Karpas-422 (cell line): Measurements from ENCODE around the gene GULP1. TPM values are rescaled to one million over a fixed set of nuclear protein-coding genes. Genes with fewer than 3 reads are reported as not detected.

Experiments used
- DNase-seq: peaks from one replicate; pipeline ENCODE4 v3.0.0-alpha.2; 2015
- H2AFZ ChIP-seq: fragments of 200-600 bp; sonication (generic); 2 replicates; pipeline ENCODE4 v1.6.1; 2014; ENCODE audit warnings: antibody characterized with exemption, low read length, mixed read lengths
- H3K27ac ChIP-seq: fragments of 200-600 bp; sonication (generic); 2 replicates; pipeline ENCODE4 v1.5.1; 2014; ENCODE audit warnings: mild to moderate bottlenecking, low read length, moderate library complexity
- H3K27me3 ChIP-seq: fragments of 200-600 bp; sonication (generic); 2 replicates; pipeline ENCODE4 v1.6.1; 2014; ENCODE audit warnings: low read length, mixed read lengths
- H3K36me3 ChIP-seq: fragments of 200-600 bp; sonication (generic); 2 replicates; pipeline ENCODE4 v1.6.1; 2014; ENCODE audit warnings: low read length, mixed read lengths; ENCODE audit not compliant: insufficient read depth
- H3K4me1 ChIP-seq: fragments of 200-600 bp; sonication (generic); 2 replicates; pipeline ENCODE4 v1.6.1; 2014; ENCODE audit warnings: mild to moderate bottlenecking, low read length, mixed read lengths
- H3K4me2 ChIP-seq: fragments of 200-600 bp; sonication (generic); 2 replicates; pipeline ENCODE4 v1.6.1; 2014; ENCODE audit warnings: low read length, low read depth, mild to moderate bottlenecking; ENCODE audit not compliant: poor library complexity, severe bottlenecking
- H3K4me3 ChIP-seq: fragments of 200-600 bp; sonication (generic); 2 replicates; pipeline ENCODE4 v1.5.1; 2014; ENCODE audit warnings: mild to moderate bottlenecking, antibody characterized with exemption, low read length, mixed read lengths
- H3K79me2 ChIP-seq: fragments of 200-600 bp; sonication (generic); 2 replicates; pipeline ENCODE4 v1.6.1; 2014; ENCODE audit warnings: mild to moderate bottlenecking, low read length, mixed read lengths
- H3K9ac ChIP-seq: fragments of 200-600 bp; sonication (generic); 2 replicates; pipeline ENCODE4 v1.6.0; 2014; ENCODE audit warnings: low read length
- H3K9me2 ChIP-seq: fragments of 200-600 bp; sonication (generic), shearing (Covaris generic); replicated peaks from 2 replicates; pipeline ENCODE4 v1.6.0; 2014; ENCODE audit warnings: mild to moderate bottlenecking, low read length, moderate library complexity; ENCODE audit not compliant: insufficient read depth
- H3K9me3 ChIP-seq: fragments of 300-700, 200-600 bp; sonication (generic); 2 replicates; pipeline ENCODE4 v1.6.1; 2014; ENCODE audit warnings: low read length, mixed read lengths
- H4K20me1 ChIP-seq: fragments of 200-600 bp; sonication (generic); 2 replicates; pipeline ENCODE4 v1.6.1; 2014; ENCODE audit warnings: mild to moderate bottlenecking, antibody characterized with exemption, low read length, low read depth; ENCODE audit not compliant: insufficient read depth
- total RNA-seq: library from RNA; depleted of rRNA; stranded (reverse); fragments of >200 nt; shearing (Covaris generic); gene quantifications from 2 replicates; pipeline ENCODE4 v1.2.3, GENCODE V29; 2014; ENCODE audit warnings: low replicate concordance

GULP1 gene
- total RNA-seq, 1 experiment from 2014 or later = 0.41 TPM

GRCh38 chr2:188379748-188380147, 88.1 kb downstream of the GULP1 start:
- no peaks in the 10 kb centered on the region; the same call in 1 of the 2 replicates for H3K9me2 ChIP-seq
- no peaks in the 10 kb centered on the region for H3K36me3 ChIP-seq
- H3K4me1 ChIP-seq = no peaks in the 10 kb centered on the region
- no peak overlapping the region for H3K27ac ChIP-seq
- H3K4me3 ChIP-seq = no peak overlapping the region
- H3K27me3 ChIP-seq = no peaks in the 10 kb centered on the region
- no peaks in the 10 kb centered on the region for H3K79me2 ChIP-seq
- no peaks in the 10 kb centered on the region; the same call in 1 of the 2 replicates for H3K9me3 ChIP-seq
- no peak for DNase-seq
- no peak overlapping the region for H3K9ac ChIP-seq
- no peaks in the 10 kb centered on the region for H4K20me1 ChIP-seq
- no peak overlapping the region for H3K4me2 ChIP-seq
- no peak overlapping the region for H2AFZ ChIP-seq

GRCh38 chr2:188380280-188380679, 88.6 kb downstream of the GULP1 start:
- Histone ChIP-seq H3K9me2 (no peaks in the 10 kb centered on the region; the same call in 1 of the 2 replicates), H3K27me3 (no peaks in the 10 kb centered on the region), H2AFZ (no peak overlapping the region), H3K9ac (no peak overlapping the region), H3K79me2 (no peaks in the 10 kb centered on the region), H3K9me3 (no peaks in the 10 kb centered on the region; the same call in 1 of the 2 replicates), H3K27ac (no peak overlapping the region), H3K4me3 (no peak overlapping the region), H3K4me1 (no peaks in the 10 kb centered on the region), H3K36me3 (no peaks in the 10 kb centered on the region), H3K4me2 (no peak overlapping the region), H4K20me1 (no peaks in the 10 kb centered on the region)
- DNase-seq = no peak

GRCh38 chr2:188381614-188382013, 89.9 kb downstream of the GULP1 start:
- no peaks in the 10 kb centered on the region for H3K9me2 ChIP-seq
- no peak overlapping the region for H3K4me3 ChIP-seq
- H3K9me3 ChIP-seq = no peaks in the 10 kb centered on the region; the same call in 1 of the 2 replicates
- no peaks in the 10 kb centered on the region for H3K36me3 ChIP-seq
- H2AFZ ChIP-seq = no peak overlapping the region
- H3K27ac ChIP-seq = no peak overlapping the region
- no peaks in the 10 kb centered on the region for H4K20me1 ChIP-seq
- H3K4me2 ChIP-seq = no peak overlapping the region
- H3K27me3 ChIP-seq = no peaks in the 10 kb centered on the region
- no peak overlapping the region for H3K9ac ChIP-seq
- DNase-seq = no peak
- H3K79me2 ChIP-seq = no peaks in the 10 kb centered on the region
- no peaks in the 10 kb centered on the region for H3K4me1 ChIP-seq

- Histone ChIP-seq H3K79me2 (no peaks in the 10 kb centered on the region), H3K4me1 (no peaks in the 10 kb centered on the region), H3K36me3 (no peaks in the 10 kb centered on the region), H3K4me2 (no peak overlapping the region), H3K9ac (no peak overlapping the region), H2AFZ (no peak overlapping the region), H3K9me3 (no peaks in the 10 kb centered on the region; the same call in 1 of the 2 replicates), H3K4me3 (no peak overlapping the region), H3K27me3 (no peaks in the 10 kb centered on the region), H3K9me2 (no peaks in the 10 kb centered on the region), H4K20me1 (no peaks in the 10 kb centered on the region), H3K27ac (no peak overlapping the region)
- no peak for DNase-seq
Observed at GRCh38 chr2:188382107-188382506, 90.4 kb downstream of the GULP1 start.

- Histone ChIP-seq H3K27me3 (no peaks in the 10 kb centered on the region), H3K79me2 (no peaks in the 10 kb centered on the region), H3K36me3 (no peaks in the 10 kb centered on the region), H3K4me1 (no peaks in the 10 kb centered on the region), H4K20me1 (no peaks in the 10 kb centered on the region), H3K4me2 (no peak overlapping the region), H3K9me2 (no peaks in the 10 kb centered on the region), H3K9ac (no peak overlapping the region), H2AFZ (no peak overlapping the region), H3K9me3 (no peaks in the 10 kb centered on the region; the same call in 1 of the 2 replicates), H3K27ac (no peak overlapping the region), H3K4me3 (no peak overlapping the region)
- no peak for DNase-seq
Observed at GRCh38 chr2:188383158-188383557, 91.5 kb downstream of the GULP1 start.

- H3K4me3 ChIP-seq = no peak overlapping the region
- no peaks in the 10 kb centered on the region for H3K4me1 ChIP-seq
- no peaks in the 10 kb centered on the region for H3K9me2 ChIP-seq
- no peaks in the 10 kb centered on the region; the same call in 1 of the 2 replicates for H3K9me3 ChIP-seq
- DNase-seq = no peak
- H3K27ac ChIP-seq = no peak overlapping the region
- no peaks in the 10 kb centered on the region for H4K20me1 ChIP-seq
- no peaks in the 10 kb centered on the region for H3K27me3 ChIP-seq
- H3K79me2 ChIP-seq = no peaks in the 10 kb centered on the region
- H2AFZ ChIP-seq = no peak overlapping the region
- H3K4me2 ChIP-seq = no peak overlapping the region
- no peaks in the 10 kb centered on the region for H3K36me3 ChIP-seq
- no peak overlapping the region for H3K9ac ChIP-seq
Observed at GRCh38 chr2:188385857-188386256, 94.2 kb downstream of the GULP1 start.

- H3K27me3 ChIP-seq = no peaks in the 10 kb centered on the region
- DNase-seq = no peak
Observed at GRCh38 chr2:188388831-188389230, 97.2 kb downstream of the GULP1 start.

GRCh38 chr2:188391354-188391753, 99.7 kb downstream of the GULP1 start:
- Histone ChIP-seq H4K20me1 (no peaks in the 10 kb centered on the region), H3K9ac (no peak overlapping the region), H3K79me2 (no peaks in the 10 kb centered on the region), H3K9me3 (peaks cover 22% of the 10 kb centered on the region), H2AFZ (no peak overlapping the region), H3K4me1 (no peaks in the 10 kb centered on the region), H3K27me3 (no peaks in the 10 kb centered on the region), H3K4me3 (no peak overlapping the region), H3K27ac (no peak overlapping the region), H3K36me3 (no peaks in the 10 kb centered on the region), H3K4me2 (no peak overlapping the region), H3K9me2 (no peaks in the 10 kb centered on the region)
- no peak for DNase-seq

More at GRCh38 chr2:188388831-188389230, 97.2 kb downstream of the GULP1 start:
- H3K36me3 ChIP-seq = no peaks in the 10 kb centered on the region
- H3K9me3 ChIP-seq = peaks cover 4% of the 10 kb centered on the region; the same call in 1 of the 2 replicates
- no peak overlapping the region for H3K9ac ChIP-seq
- no peaks in the 10 kb centered on the region for H3K9me2 ChIP-seq
- no peak overlapping the region for H3K4me2 ChIP-seq
- H3K79me2 ChIP-seq = no peaks in the 10 kb centered on the region
- no peak overlapping the region for H3K4me3 ChIP-seq
- H3K27ac ChIP-seq = no peak overlapping the region
- no peaks in the 10 kb centered on the region for H4K20me1 ChIP-seq
- no peaks in the 10 kb centered on the region for H3K4me1 ChIP-seq
- no peak overlapping the region for H2AFZ ChIP-seq
